ENCODE results near the gene RBMS1.

GRCh38 chr2:160506371-160507045, 12.9 kb upstream of the RBMS1 start:
- no peak for TF ChIP-seq EZH2 (IDR thresholded peaks at IDR 0.05; ENCODE audit: insufficient read depth, low read length)
- no peak for TF ChIP-seq CTCF (IDR thresholded peaks at IDR 0.05; ENCODE audit: insufficient read depth, low read depth, low read length)
